Loucy (cell line): ENCODE results near the gene GRID2IP.

Experiments used
- H2AFZ ChIP-seq: fragments of 200-600 bp; sonication (generic); 2 replicates; pipeline ENCODE4 v1.6.0; 2016; ENCODE audit warnings: antibody characterized with exemption, mild to moderate bottlenecking, low read length, moderate library complexity
- H3F3A ChIP-seq: fragments of 200-600 bp; 2 replicates; pipeline ENCODE4 v1.6.0; 2016; ENCODE audit warnings: antibody characterized with exemption, low read depth, mild to moderate bottlenecking
- H3K27me3 ChIP-seq: fragments of 200-600 bp; sonication (generic); 2 replicates; pipeline ENCODE4 v1.6.1; 2014; ENCODE audit warnings: low read length, mild to moderate bottlenecking; ENCODE audit not compliant: insufficient read depth, poor library complexity, severe bottlenecking
- H3K36me3 ChIP-seq: fragments of 200-600 bp; sonication (generic); 2 replicates; pipeline ENCODE4 v1.6.1; 2016; ENCODE audit warnings: low read length; ENCODE audit not compliant: insufficient read depth
- H3K4me1 ChIP-seq: fragments of 200-600 bp; sonication (generic); 2 replicates; pipeline ENCODE4 v1.5.1; 2014; ENCODE audit warnings: low read length, mild to moderate bottlenecking; ENCODE audit not compliant: insufficient read depth, poor library complexity, severe bottlenecking
- H3K4me2 ChIP-seq: fragments of 200-600 bp; sonication (generic); 2 replicates; pipeline ENCODE4 v1.6.0; 2014; ENCODE audit warnings: antibody characterized with exemption, low read length, low read depth, mild to moderate bottlenecking; ENCODE audit not compliant: poor library complexity, severe bottlenecking
- H3K4me3 ChIP-seq: fragments of 200-600 bp; sonication (generic); 2 replicates; pipeline ENCODE4 v1.5.1; 2014; ENCODE audit warnings: low read length, mild to moderate bottlenecking, mixed read lengths; ENCODE audit not compliant: poor library complexity, severe bottlenecking
- H3K79me2 ChIP-seq: fragments of 200-600 bp; sonication (generic); 2 replicates; pipeline ENCODE4 v1.6.1; 2014; ENCODE audit warnings: low read length; ENCODE audit not compliant: insufficient read depth
- H3K9ac ChIP-seq: fragments of 200-600 bp; sonication (generic); 2 replicates; pipeline ENCODE4 v1.6.0; 2014; ENCODE audit warnings: mild to moderate bottlenecking, low read depth, low read length, moderate library complexity; ENCODE audit not compliant: poor library complexity, severe bottlenecking
- H3K9me2 ChIP-seq: fragments of 200-600 bp; sonication (generic); replicated peaks from 2 replicates; pipeline ENCODE4 v1.6.1; 2016; ENCODE audit warnings: low read depth, low read length, mixed read lengths
- H3K9me3 ChIP-seq: fragments of 200-600 bp; sonication (generic); 2 replicates; pipeline ENCODE4 v1.6.1; 2014; ENCODE audit warnings: mild to moderate bottlenecking, antibody characterized with exemption, low read length, low read depth; ENCODE audit not compliant: insufficient read depth
- H4K20me1 ChIP-seq: fragments of 200-600 bp; sonication (generic); 2 replicates; pipeline ENCODE4 v1.6.0; 2014; ENCODE audit warnings: antibody characterized with exemption, low read length, mild to moderate bottlenecking; ENCODE audit not compliant: insufficient read depth, poor library complexity, severe bottlenecking
- EZH2phosphoT487 ChIP-seq: fragments of 200-600 bp; IDR thresholded peaks from 2 replicates; pipeline ENCODE4 v1.6.1; 2018; ENCODE audit warnings: antibody characterized with exemption, mild to moderate bottlenecking, moderate library complexity, borderline replicate concordance
- TF ChIP-seq, protein P1 (sequence below): fragments of 200-600 bp; sonication (generic); conservative IDR thresholded peaks from 2 replicates; pipeline ENCODE4 v1.5.1; 2014; ENCODE audit warnings: mild to moderate bottlenecking, antibody characterized with exemption, low read length

The GRID2IP gene

GRCh38 chr7:6512892-6513291 is 38.4 kb downstream of the GRID2IP start:
- H3K27me3 ChIP-seq = no peaks in the 10 kb centered on the region
- no peaks in the 10 kb centered on the region for H3K79me2 ChIP-seq
- no peaks in the 10 kb centered on the region for H4K20me1 ChIP-seq
- H3K4me1 ChIP-seq = peaks cover 4% of the 10 kb centered on the region
- no peaks in the 10 kb centered on the region for H3K9me3 ChIP-seq
- no peak overlapping the region for H3K9ac ChIP-seq
- no peak overlapping the region for H3K4me2 ChIP-seq
- no peaks in the 10 kb centered on the region for H3K36me3 ChIP-seq
- no peak overlapping the region for H2AFZ ChIP-seq
- no peak overlapping the region for H3K4me3 ChIP-seq
- no peak for TF ChIP-seq EZH2phosphoT487
- H3F3A ChIP-seq = no peaks in the 10 kb centered on the region
- no peaks in the 10 kb centered on the region for H3K9me2 ChIP-seq

GRCh38 chr7:6510476-6511133 is 40.7 kb downstream of the GRID2IP start:
- no peak overlapping the region for H3K4me3 ChIP-seq
- H3K4me2 ChIP-seq = no peak overlapping the region
- H3K36me3 ChIP-seq = no peaks in the 10 kb centered on the region
- no peaks in the 10 kb centered on the region for H3K9me2 ChIP-seq
- no peak overlapping the region for H2AFZ ChIP-seq
- H4K20me1 ChIP-seq = no peaks in the 10 kb centered on the region
- no peak overlapping the region for H3K9ac ChIP-seq
- H3K27me3 ChIP-seq = no peaks in the 10 kb centered on the region
- no peak for TF ChIP-seq EZH2phosphoT487
- TF ChIP-seq, protein P1, sequence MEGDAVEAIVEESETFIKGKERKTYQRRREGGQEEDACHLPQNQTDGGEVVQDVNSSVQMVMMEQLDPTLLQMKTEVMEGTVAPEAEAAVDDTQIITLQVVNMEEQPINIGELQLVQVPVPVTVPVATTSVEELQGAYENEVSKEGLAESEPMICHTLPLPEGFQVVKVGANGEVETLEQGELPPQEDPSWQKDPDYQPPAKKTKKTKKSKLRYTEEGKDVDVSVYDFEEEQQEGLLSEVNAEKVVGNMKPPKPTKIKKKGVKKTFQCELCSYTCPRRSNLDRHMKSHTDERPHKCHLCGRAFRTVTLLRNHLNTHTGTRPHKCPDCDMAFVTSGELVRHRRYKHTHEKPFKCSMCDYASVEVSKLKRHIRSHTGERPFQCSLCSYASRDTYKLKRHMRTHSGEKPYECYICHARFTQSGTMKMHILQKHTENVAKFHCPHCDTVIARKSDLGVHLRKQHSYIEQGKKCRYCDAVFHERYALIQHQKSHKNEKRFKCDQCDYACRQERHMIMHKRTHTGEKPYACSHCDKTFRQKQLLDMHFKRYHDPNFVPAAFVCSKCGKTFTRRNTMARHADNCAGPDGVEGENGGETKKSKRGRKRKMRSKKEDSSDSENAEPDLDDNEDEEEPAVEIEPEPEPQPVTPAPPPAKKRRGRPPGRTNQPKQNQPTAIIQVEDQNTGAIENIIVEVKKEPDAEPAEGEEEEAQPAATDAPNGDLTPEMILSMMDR = no peak
- no peaks in the 10 kb centered on the region for H3K4me1 ChIP-seq
- no peaks in the 10 kb centered on the region for H3K9me3 ChIP-seq
- no peaks in the 10 kb centered on the region for H3F3A ChIP-seq
- no peaks in the 10 kb centered on the region for H3K79me2 ChIP-seq

- Histone ChIP-seq H3K79me2 (no peaks in the 10 kb centered on the region), H3K36me3 (no peaks in the 10 kb centered on the region), H2AFZ (no peak overlapping the region), H3K9me3 (no peaks in the 10 kb centered on the region), H3F3A (no peaks in the 10 kb centered on the region), H3K9ac (no peak overlapping the region), H3K27me3 (no peaks in the 10 kb centered on the region), H3K4me3 (no peak overlapping the region), H3K4me1 (peaks cover 8% of the 10 kb centered on the region), H4K20me1 (no peaks in the 10 kb centered on the region), H3K4me2 (no peak overlapping the region), H3K9me2 (no peaks in the 10 kb centered on the region)
- TF ChIP-seq EZH2phosphoT487 = no peak
- TF ChIP-seq, protein P1 = no peak
These were observed 42.3 kb downstream of the GRID2IP start for GRCh38 chr7:6508950-6509349.

GRCh38 chr7:6508539-6508938 is 42.7 kb downstream of the GRID2IP start:
- H4K20me1 ChIP-seq = no peaks in the 10 kb centered on the region
- H3K79me2 ChIP-seq = no peaks in the 10 kb centered on the region
- H3K4me2 ChIP-seq = no peak overlapping the region
- no peak overlapping the region for H3K4me3 ChIP-seq
- H3K4me1 ChIP-seq = peaks cover 8% of the 10 kb centered on the region
- no peaks in the 10 kb centered on the region for H3K36me3 ChIP-seq
- no peaks in the 10 kb centered on the region for H3K9me2 ChIP-seq
- H2AFZ ChIP-seq = no peak overlapping the region
- H3K9ac ChIP-seq = no peak overlapping the region
- no peaks in the 10 kb centered on the region for H3F3A ChIP-seq
- no peaks in the 10 kb centered on the region for H3K9me3 ChIP-seq
- no peak for TF ChIP-seq EZH2phosphoT487
- TF ChIP-seq, protein P1 = no peak
- H3K27me3 ChIP-seq = no peaks in the 10 kb centered on the region
